NB4 (cell line): ENCODE data around the gene RAB1B.

Source experiments
- DNase-seq: peaks from one replicate; pipeline ENCODE4 v3.0.0; 2010; ENCODE audit warnings: low read depth
- H3K4me3 ChIP-seq: one replicate; pipeline ENCODE4 v1.5.1; 2011; ENCODE audit warnings: mild to moderate bottlenecking, low read depth, low read length, moderate library complexity
- CTCF ChIP-seq: IDR thresholded peaks from one replicate; pipeline ENCODE4 v1.5.1; 2012; ENCODE audit warnings: low read depth, low read length
- MAX ChIP-seq: IDR thresholded peaks from 2 replicates; pipeline ENCODE4 v1.6.1; 2011; ENCODE audit warnings: low read depth, low read length
- MYC ChIP-seq: IDR thresholded peaks from 2 replicates; pipeline ENCODE4 v1.6.1; 2011; ENCODE audit warnings: low read depth, low read length
- POLR2A ChIP-seq: IDR thresholded peaks from 2 replicates; pipeline ENCODE4 v1.6.1; 2011; ENCODE audit warnings: mild to moderate bottlenecking; ENCODE audit not compliant: insufficient read length; ENCODE audit errors: extremely low read depth

Gene RAB1B

DNA sequence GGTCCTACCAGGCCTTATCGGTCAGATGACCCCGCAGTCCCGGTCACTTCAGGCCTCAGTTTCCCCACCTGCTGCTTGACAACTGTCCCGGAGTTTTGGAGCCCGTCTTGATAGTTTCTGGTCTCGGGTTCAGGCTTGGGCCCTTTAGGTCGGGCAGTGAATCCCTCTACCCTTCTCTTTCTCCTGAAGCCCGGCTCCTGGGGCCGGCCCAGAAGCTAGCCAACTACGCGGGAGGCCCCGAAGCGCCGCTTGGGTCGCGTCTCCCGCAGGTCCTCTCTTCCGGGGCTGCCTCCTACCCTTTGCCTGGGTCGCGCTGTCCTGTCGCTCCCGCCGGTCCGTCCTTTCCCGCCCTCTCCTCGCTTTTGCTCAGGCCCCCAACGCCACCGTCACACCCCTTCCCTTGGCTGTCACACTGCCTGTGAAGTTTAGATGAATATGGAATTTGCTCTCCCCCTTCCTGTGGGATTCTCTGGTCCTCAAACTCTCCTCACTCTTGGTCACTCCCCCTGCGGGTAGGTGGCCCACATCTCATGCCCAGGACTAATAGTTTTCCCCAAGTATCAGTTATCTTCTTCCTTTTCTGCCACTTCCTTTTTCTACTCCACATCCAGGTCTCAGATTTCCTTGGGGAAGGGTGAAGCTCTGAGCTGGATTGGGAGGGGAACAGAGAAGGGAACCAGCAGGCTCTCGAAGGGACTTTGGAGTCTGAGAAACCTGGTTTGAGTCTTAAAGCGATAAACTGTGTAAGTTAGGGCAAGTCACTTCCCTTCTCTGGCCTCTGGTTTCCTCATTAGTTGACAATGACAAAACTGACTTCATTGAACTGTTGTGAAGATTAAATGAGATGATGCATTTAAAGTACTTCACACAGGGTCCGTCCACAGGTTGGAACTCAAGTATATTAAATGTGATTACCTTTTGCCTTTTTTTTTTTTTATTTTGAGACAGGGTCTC is 790 bp downstream of the RAB1B start:
- TF ChIP-seq MYC, result no peak
- TF ChIP-seq CTCF, result peak; percentile 17
- DNase-seq, result peak; percentile 59
- H3K4me3 ChIP-seq, result peak overlapping the region; percentile 93

DNA sequence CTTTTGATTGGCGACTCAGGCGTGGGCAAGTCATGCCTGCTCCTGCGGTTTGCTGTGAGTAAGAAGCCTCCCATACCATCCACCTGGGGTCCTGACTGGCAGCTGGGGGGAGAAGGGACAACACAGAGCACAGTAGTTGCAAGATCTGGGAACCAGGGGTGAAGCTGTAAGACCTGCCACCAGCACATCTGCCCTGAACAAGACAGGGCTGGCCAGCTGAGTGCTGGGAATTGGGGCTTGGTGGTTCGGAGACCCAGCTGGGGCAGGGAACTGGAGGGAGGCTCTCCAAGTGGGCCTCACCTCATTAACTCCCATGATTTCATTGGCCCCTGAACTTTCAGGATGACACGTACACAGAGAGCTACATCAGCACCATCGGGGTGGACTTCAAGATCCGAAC is 3.4 kb downstream of the RAB1B start:
- H3K4me3 ChIP-seq, result no peak overlapping the region
- TF ChIP-seq MAX (no peak), MYC (no peak), CTCF (no peak), POLR2A (no peak)
- DNase-seq, result no peak

DNA sequence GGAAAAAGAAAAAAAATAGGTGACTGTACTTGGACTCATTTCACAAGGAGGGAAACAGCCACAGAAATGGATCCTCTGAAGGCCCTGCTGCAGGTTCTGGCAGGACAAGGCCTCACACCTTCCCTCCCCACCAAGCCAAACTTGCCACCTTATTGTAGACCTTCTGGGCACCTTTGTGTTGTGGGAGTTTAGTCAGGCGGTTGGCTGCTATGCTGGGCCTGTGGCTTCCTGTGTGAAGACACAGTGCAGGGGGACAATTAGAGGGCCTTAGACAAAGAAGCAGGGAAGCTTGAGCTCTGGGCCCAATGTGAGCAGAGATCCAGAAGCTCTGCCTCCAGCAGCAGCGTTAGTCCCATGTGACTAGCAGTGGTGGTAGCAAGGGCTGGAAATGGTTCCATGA is 4.2 kb downstream of the RAB1B start:
- H3K4me3 ChIP-seq, result no peak overlapping the region
- TF ChIP-seq MYC, result no peak
- no peak for TF ChIP-seq MAX
- no peak for TF ChIP-seq CTCF
- TF ChIP-seq POLR2A, result no peak
- no peak for DNase-seq

GRCh38 chr11:66274219-66274618 is 5.8 kb downstream of the RAB1B start:
- H3K4me3 ChIP-seq, result no peak overlapping the region
- TF ChIP-seq POLR2A, result no peak
- no peak for TF ChIP-seq CTCF
- no peak for TF ChIP-seq MYC
- TF ChIP-seq MAX, result no peak
- no peak for DNase-seq

- DNase-seq, result no peak
- no peak overlapping the region for H3K4me3 ChIP-seq
- TF ChIP-seq MAX (no peak), MYC (no peak), CTCF (no peak), POLR2A (no peak)
Observed at GRCh38 chr11:66275396-66275795, 7.0 kb downstream of the RAB1B start.
